Lower lobe of right lung (tissue), 2 donors: Measurements from ENCODE around the gene TMEM169. TPM values are rescaled to one million over a fixed set of nuclear protein-coding genes. Genes with fewer than 3 reads are reported as not detected.
A peak's percentile ranks its signal among the peaks of the same experiment; 100 is the strongest.

Experiments
- ATAC-seq, 2 donors: fragments of 200-7000 bp; cut with Tn5 transposase; one replicate each; pipeline ENCODE4 v1.9.1; 2020 to 2022; ENCODE audit warnings: mild to moderate bottlenecking in 2 of 2, moderate library complexity in 2 of 2
- DNase-seq: peaks from one replicate; pipeline ENCODE4 v3.0.0-alpha.2; 2020
- H3K27ac ChIP-seq: fragments of 200-600 bp; one replicate; pipeline ENCODE4 v1.8.0; 2022
- H3K27me3 ChIP-seq: fragments of 200-600 bp; one replicate; pipeline ENCODE4 v1.8.0; 2022; ENCODE audit warnings: low read depth
- H3K36me3 ChIP-seq: fragments of 200-600 bp; one replicate; pipeline ENCODE4 v1.8.0; 2022; ENCODE audit warnings: mild to moderate bottlenecking
- H3K4me1 ChIP-seq: fragments of 200-600 bp; one replicate; pipeline ENCODE4 v1.8.0; 2022
- H3K4me3 ChIP-seq: fragments of 200-600 bp; one replicate; pipeline ENCODE4 v1.8.0; 2022; ENCODE audit warnings: mild to moderate bottlenecking
- H3K9me3 ChIP-seq: fragments of 200-600 bp; one replicate; pipeline ENCODE4 v1.8.0; 2022
- CTCF ChIP-seq: fragments of 200-600 bp; IDR thresholded peaks from one replicate; pipeline ENCODE4 v1.8.0; 2022; ENCODE audit warnings: antibody characterized with exemption, mild to moderate bottlenecking
- intact Hi-C: fragments of 100-400 bp; cut with DNase I; formaldehyde crosslinking; loops from one replicate; pipeline ENCODE4 v1.11.0; 2022
- long read RNA-seq: library from polyadenylated mRNA; unstranded; transcript quantifications from one replicate; pipeline ENCODE4 v2.0.0, GENCODE V29; 2021
- total RNA-seq: library from RNA; stranded (reverse); fragmentation: NEBNext Ultra II Directional; extraction: Animal tissue kit (Norgen Biotek cat#: 25700); gene quantifications from one replicate; pipeline ENCODE4 v1.2.1, GENCODE V29; 2021
- donor health status: DM: no; HTN: yes; CAD: no; lungs with severe emphysema.

Gene TMEM169
- 1.2 TPM for total RNA-seq
- long read RNA-seq, partial matches to known transcripts = 0 of 1 reads
- long read RNA-seq, other reads (novel, unspliced or antisense) = 0 of 1 reads

DNA sequence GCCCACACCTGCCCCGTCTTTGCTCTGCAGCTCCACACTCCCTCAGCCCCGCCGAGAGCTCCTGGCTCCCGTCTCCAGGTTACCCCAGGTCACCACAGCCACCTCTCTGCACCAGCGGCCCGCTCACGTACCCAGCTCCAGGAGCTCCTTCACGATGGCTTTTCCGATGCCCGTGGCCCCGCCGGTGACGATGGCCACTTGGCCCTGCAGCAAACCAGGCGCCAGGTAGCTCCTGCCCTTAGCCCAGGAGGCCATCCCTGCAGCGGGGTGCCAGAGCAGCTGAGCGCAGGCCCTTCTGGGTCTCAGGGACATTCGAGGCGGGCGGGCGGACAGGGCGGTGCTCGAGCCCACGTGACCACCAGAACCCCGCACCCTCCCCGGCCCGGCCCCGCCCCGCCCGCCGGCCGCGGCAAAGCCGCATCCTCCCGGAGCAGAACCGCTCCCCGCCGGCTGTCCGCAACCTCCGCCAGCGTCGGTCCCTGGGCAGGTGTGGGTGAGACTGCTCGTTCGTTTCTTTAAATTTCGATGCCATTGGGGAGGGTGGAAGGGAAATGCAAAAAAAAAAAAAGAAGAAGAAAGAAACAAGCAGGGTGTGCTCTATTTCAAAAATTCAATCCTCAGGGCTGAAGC lies at the start of gene TMEM169, which contains the start of gene PECR:
TSS of gene TMEM169 (plus strand) at position 433 of the 630 bp plus-strand sequence. CDS start 14,045 bp downstream, outside the sequence.
TSS of gene PECR (minus strand) at position 323 of the 630 bp plus-strand sequence. CDS start at position 255, 68 bp downstream.
- intact Hi-C loops = no loop called here
- ATAC-seq = peak; percentile 99
- H3K27ac ChIP-seq = peak within 1 kb of the TSS; percentile 62

DNA sequence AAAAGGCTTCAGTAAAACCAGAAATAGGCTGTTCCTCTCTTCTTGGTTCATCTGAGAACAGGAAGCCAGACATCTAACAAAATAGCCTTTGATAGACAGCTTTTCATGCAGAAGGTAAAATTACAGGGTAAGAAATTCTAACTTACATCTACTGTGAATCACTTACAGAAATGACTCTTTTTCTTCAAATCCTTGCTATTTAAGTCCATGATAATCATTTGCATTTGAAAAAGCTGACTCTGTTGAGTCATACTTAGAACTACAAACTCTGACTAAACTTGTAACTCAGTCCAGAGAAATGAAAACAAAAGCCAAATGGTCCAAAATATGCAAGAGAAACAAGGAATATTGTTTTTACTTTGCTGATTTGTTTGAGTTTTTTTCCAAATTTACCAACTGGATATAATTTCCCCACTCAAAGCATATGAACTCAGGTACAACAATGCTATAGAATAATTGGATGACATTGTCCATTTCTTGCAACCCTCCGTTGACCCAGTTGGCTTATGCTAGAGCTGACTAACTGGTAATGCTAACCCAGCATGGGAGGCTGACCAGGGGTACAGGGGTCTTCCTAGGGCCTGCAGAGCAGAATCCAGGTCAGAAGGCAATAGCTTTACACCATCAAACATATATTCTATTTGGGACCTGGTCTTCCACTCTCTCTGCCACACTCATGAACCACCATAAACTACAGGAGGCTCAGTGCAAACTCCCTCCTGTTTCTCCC lies 49.6 kb upstream of the TMEM169 start:
- Histone ChIP-seq H3K27ac (no peak overlapping the region), H3K36me3 (peaks cover 19% of the 10 kb centered on the region), H3K27me3 (no peaks in the 10 kb centered on the region), H3K4me1 (no peaks in the 10 kb centered on the region), H3K4me3 (no peak overlapping the region), H3K9me3 (no peaks in the 10 kb centered on the region)
- TF ChIP-seq CTCF = no peak
- ATAC-seq (no peak), DNase-seq (no peak)
- intact Hi-C loops = no loop called here

More for the DNA sequence above, at the start of gene TMEM169, which contains the start of gene PECR:
- Histone ChIP-seq H3K36me3 (no peaks in the 10 kb centered on the region), H3K4me1 (peaks cover 26% of the 10 kb centered on the region), H3K9me3 (no peaks in the 10 kb centered on the region), H3K27me3 (no peaks in the 10 kb centered on the region), H3K4me3 (peak within 1 kb of the TSS; percentile 74)
- DNase-seq = peak; percentile 90
- TF ChIP-seq CTCF = no peak

- no peak for TF ChIP-seq CTCF
- no peak for ATAC-seq
- H3K27ac ChIP-seq = no peak overlapping the region
Measured at GRCh38 chr2:216033403-216033802, 48.3 kb upstream of the TMEM169 start.

DNA sequence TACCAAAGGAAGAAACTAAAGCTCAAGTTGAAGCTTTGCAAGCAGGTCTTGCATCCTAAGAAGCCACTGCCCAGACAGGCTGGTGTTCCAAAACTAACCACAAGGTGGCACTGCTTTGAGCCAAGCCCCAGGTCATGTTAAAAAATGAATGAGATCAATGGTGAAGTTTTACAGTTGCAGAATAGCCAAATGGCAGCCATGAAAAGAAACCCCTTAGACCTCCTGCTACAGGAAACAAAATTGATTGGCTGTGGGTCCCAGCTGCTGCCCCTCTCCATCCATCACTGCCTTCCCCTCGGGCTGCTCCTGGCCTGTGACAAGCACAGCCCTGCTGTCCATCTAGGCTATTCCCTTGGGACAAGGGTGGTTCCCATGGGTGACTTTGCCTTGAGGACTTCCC lies 47.7 kb upstream of the TMEM169 start:
- Histone ChIP-seq H3K36me3 (peaks cover 26% of the 10 kb centered on the region), H3K4me1 (no peaks in the 10 kb centered on the region), H3K27me3 (no peaks in the 10 kb centered on the region), H3K9me3 (no peaks in the 10 kb centered on the region), H3K27ac (no peak overlapping the region), H3K4me3 (no peak overlapping the region)
- ATAC-seq = peak; percentile 80 to 84
- peak; percentile 95 for TF ChIP-seq CTCF
- DNase-seq = peak; percentile 62
- intact Hi-C loops = no loop called here

More at GRCh38 chr2:216033403-216033802, 48.3 kb upstream of the TMEM169 start:
- Histone ChIP-seq H3K4me3 (no peak overlapping the region), H3K27me3 (no peaks in the 10 kb centered on the region), H3K9me3 (no peaks in the 10 kb centered on the region), H3K4me1 (no peaks in the 10 kb centered on the region), H3K36me3 (peaks cover 27% of the 10 kb centered on the region)
- DNase-seq = no peak
- intact Hi-C loops = no loop called here

GRCh38 chr2:216039918-216040317 lies 41.8 kb upstream of the TMEM169 start:
- intact Hi-C loops = no loop called here
- no peak for ATAC-seq
- H3K27me3 ChIP-seq = no peaks in the 10 kb centered on the region
- no peak for TF ChIP-seq CTCF
- DNase-seq = no peak
- no peak overlapping the region for H3K27ac ChIP-seq
- no peaks in the 10 kb centered on the region for H3K4me1 ChIP-seq
- no peak overlapping the region for H3K4me3 ChIP-seq
- H3K9me3 ChIP-seq = no peaks in the 10 kb centered on the region
- H3K36me3 ChIP-seq = peaks cover 63% of the 10 kb centered on the region
